HEK293 (cell line): ENCODE results near the gene PIM3.

Source experiments
- AEBP2 ChIP-seq: fragments of 450-650 bp; formaldehyde crosslinking; IDR thresholded peaks from 2 replicates; pipeline ENCODE4 v1.5.1; 2016; ENCODE audit warnings: missing biosample characterization, missing genetic modification characterization, borderline replicate concordance
- BCL11B ChIP-seq: fragments of 450-650 bp; formaldehyde crosslinking; IDR thresholded peaks from 2 replicates; pipeline ENCODE4 v1.5.1; 2016; ENCODE audit warnings: low read depth, missing biosample characterization, missing genetic modification characterization
- CTCF ChIP-seq: fragments of 450-650 bp; formaldehyde crosslinking; IDR thresholded peaks from 2 replicates; pipeline ENCODE4 v1.5.1; 2016; ENCODE audit warnings: missing biosample characterization, missing genetic modification characterization
- PRDM4 ChIP-seq: fragments of 450-650 bp; formaldehyde crosslinking; IDR thresholded peaks from 2 replicates; pipeline ENCODE4 v1.5.1; 2017; ENCODE audit warnings: missing biosample characterization, missing genetic modification characterization
- TCF7L2 ChIP-seq: IDR thresholded peaks from 2 replicates; pipeline ENCODE4 v1.6.1; 2011; ENCODE audit warnings: low read depth, mild to moderate bottlenecking, inconsistent platforms, low read length, moderate library complexity, borderline replicate concordance
- TRIM28 ChIP-seq: IDR thresholded peaks from 2 replicates; pipeline ENCODE4 v1.6.1; 2011; ENCODE audit warnings: low read length, control low read depth, borderline replicate concordance
- ZBTB20 ChIP-seq: fragments of 450-650 bp; formaldehyde crosslinking; IDR thresholded peaks from 2 replicates; pipeline ENCODE4 v1.5.1; 2016; ENCODE audit warnings: missing biosample characterization, missing genetic modification characterization
- ZBTB44 ChIP-seq: fragments of 450-650 bp; IDR thresholded peaks from 2 replicates; pipeline ENCODE4 v1.5.1; 2018; ENCODE audit warnings: missing biosample characterization, mild to moderate bottlenecking, missing genetic modification characterization
- ZBTB48 ChIP-seq: fragments of 450-650 bp; formaldehyde crosslinking; IDR thresholded peaks from 2 replicates; pipeline ENCODE4 v1.5.1; 2016; ENCODE audit warnings: missing biosample characterization, missing genetic modification characterization
- ZBTB7A ChIP-seq: fragments of 450-650 bp; formaldehyde crosslinking; IDR thresholded peaks from 2 replicates; pipeline ENCODE4 v1.5.1; 2016; ENCODE audit warnings: low read depth, missing biosample characterization, missing genetic modification characterization
- ZBTB8A ChIP-seq: fragments of 450-650 bp; formaldehyde crosslinking; IDR thresholded peaks from 2 replicates; pipeline ENCODE4 v1.5.1; 2016; ENCODE audit warnings: missing biosample characterization, missing genetic modification characterization
- ZNF121 ChIP-seq: fragments of 450-650 bp; formaldehyde crosslinking; IDR thresholded peaks from 2 replicates; pipeline ENCODE4 v1.5.1; 2016; ENCODE audit warnings: missing biosample characterization, missing genetic modification characterization
- ZNF175 ChIP-seq: fragments of 450-650 bp; formaldehyde crosslinking; IDR thresholded peaks from 2 replicates; pipeline ENCODE4 v1.5.1; 2016; ENCODE audit warnings: missing biosample characterization, missing genetic modification characterization
- ZNF26 ChIP-seq: fragments of 450-650 bp; formaldehyde crosslinking; IDR thresholded peaks from 2 replicates; pipeline ENCODE4 v1.5.1; 2016; ENCODE audit warnings: missing biosample characterization, missing genetic modification characterization
- ZNF350 ChIP-seq: fragments of 450-650 bp; formaldehyde crosslinking; IDR thresholded peaks from 2 replicates; pipeline ENCODE4 v1.5.0; 2017; ENCODE audit warnings: missing biosample characterization, mild to moderate bottlenecking, missing genetic modification characterization
- ZNF391 ChIP-seq: fragments of 450-650 bp; formaldehyde crosslinking; IDR thresholded peaks from 2 replicates; pipeline ENCODE4 v1.5.1; 2016; ENCODE audit warnings: low read depth, missing biosample characterization, missing genetic modification characterization, borderline replicate concordance
- ZNF488 ChIP-seq: fragments of 450-650 bp; formaldehyde crosslinking; IDR thresholded peaks from 2 replicates; pipeline ENCODE4 v1.5.1; 2016; ENCODE audit warnings: missing biosample characterization, missing genetic modification characterization
- ZNF501 ChIP-seq: fragments of 450-650 bp; formaldehyde crosslinking; IDR thresholded peaks from 2 replicates; pipeline ENCODE4 v1.5.1; 2016; ENCODE audit warnings: missing biosample characterization, missing genetic modification characterization
- ZNF510 ChIP-seq: fragments of 450-650 bp; formaldehyde crosslinking; IDR thresholded peaks from 2 replicates; pipeline ENCODE4 v1.5.1; 2018; ENCODE audit warnings: mild to moderate bottlenecking, missing genetic modification characterization, missing biosample characterization; ENCODE audit not compliant: insufficient replicate concordance
- ZNF530 ChIP-seq: fragments of 450-650 bp; formaldehyde crosslinking; IDR thresholded peaks from 2 replicates; pipeline ENCODE4 v1.5.1; 2016; ENCODE audit warnings: low read depth, missing biosample characterization, missing genetic modification characterization
- ZNF558 ChIP-seq: fragments of 450-650 bp; formaldehyde crosslinking; IDR thresholded peaks from 2 replicates; pipeline ENCODE4 v1.5.1; 2016; ENCODE audit warnings: missing biosample characterization, missing genetic modification characterization
- ZNF571 ChIP-seq: fragments of 450-650 bp; formaldehyde crosslinking; IDR thresholded peaks from 2 replicates; pipeline ENCODE4 v1.5.0; 2017; ENCODE audit warnings: missing biosample characterization, missing genetic modification characterization
- ZNF580 ChIP-seq: fragments of 450-650 bp; formaldehyde crosslinking; IDR thresholded peaks from 2 replicates; pipeline ENCODE4 v1.5.1; 2016; ENCODE audit warnings: missing biosample characterization, missing genetic modification characterization
- ZNF600 ChIP-seq: fragments of 450-650 bp; formaldehyde crosslinking; IDR thresholded peaks from 2 replicates; pipeline ENCODE4 v1.5.1; 2016; ENCODE audit warnings: missing biosample characterization, missing genetic modification characterization
- ZNF610 ChIP-seq: fragments of 450-650 bp; formaldehyde crosslinking; IDR thresholded peaks from 2 replicates; pipeline ENCODE4 v1.5.1; 2016; ENCODE audit warnings: missing biosample characterization, missing genetic modification characterization, borderline replicate concordance
- ZNF629 ChIP-seq: fragments of 450-650 bp; formaldehyde crosslinking; IDR thresholded peaks from 2 replicates; pipeline ENCODE4 v1.5.1; 2017; ENCODE audit warnings: missing biosample characterization, missing genetic modification characterization
- ZSCAN16 ChIP-seq: fragments of 450-650 bp; formaldehyde crosslinking; IDR thresholded peaks from 2 replicates; pipeline ENCODE4 v1.5.1; 2016; ENCODE audit warnings: missing biosample characterization, missing genetic modification characterization
- ZSCAN18 ChIP-seq: fragments of 450-650 bp; formaldehyde crosslinking; IDR thresholded peaks from 2 replicates; pipeline ENCODE4 v1.5.1; 2016; ENCODE audit warnings: missing biosample characterization, missing genetic modification characterization

PIM3 gene

GRCh38 chr22:49970528-49971231 is 10.1 kb downstream of the PIM3 start (continued):
- no peak for TF ChIP-seq ZNF26 (tag by site-specific recombination)
- TF ChIP-seq ZNF571 (tag by site-specific recombination): no peak
- no peak for TF ChIP-seq ZNF175 (tag by site-specific recombination)
- peak; percentile 28; the same call in 1 of the 2 replicates for TF ChIP-seq TRIM28
- no peak for TF ChIP-seq ZNF350 (tag by site-specific recombination)
- no peak for TF ChIP-seq ZNF530
- TF ChIP-seq ZNF629 (tag by site-specific recombination): peak; percentile 97
- no peak for TF ChIP-seq ZSCAN18 (tag by site-specific recombination)
- TF ChIP-seq BCL11B: peak; percentile 86
- no peak; the same call in 1 of the 2 replicates for TF ChIP-seq ZBTB48 (tag by site-specific recombination)
- peak; percentile 79 for TF ChIP-seq PRDM4
- TF ChIP-seq ZBTB44 (tag by site-specific recombination): no peak
- TF ChIP-seq ZNF580: no peak
- peak; percentile 97; the same call in 1 of the 2 replicates for TF ChIP-seq ZNF391
- TF ChIP-seq ZBTB8A (tag by site-specific recombination): peak; percentile 99
- TF ChIP-seq ZNF121: no peak
- peak; percentile 61; the same call in 1 of the 2 replicates for TF ChIP-seq ZNF501 (tag by site-specific recombination)
- TF ChIP-seq ZNF600 (tag by site-specific recombination): peak; percentile 44; the same call in 1 of the 2 replicates
- TF ChIP-seq ZNF510 (tag by site-specific recombination): no peak
- peak; percentile 29; the same call in 1 of the 2 replicates for TF ChIP-seq ZNF488 (tag by site-specific recombination)
- peak; percentile 97 for TF ChIP-seq ZBTB7A (tag by site-specific recombination)
- no peak for TF ChIP-seq ZNF610 (tag by site-specific recombination)
- TF ChIP-seq CTCF (tag by site-specific recombination): no peak; the same call in 1 of the 2 replicates
- TF ChIP-seq ZSCAN16 (tag by site-specific recombination): no peak
- no peak for TF ChIP-seq TCF7L2
- TF ChIP-seq ZBTB20 (tag by site-specific recombination): peak; percentile 92
- no peak for TF ChIP-seq AEBP2 (tag by site-specific recombination)
- peak; percentile 42; the same call in 1 of the 2 replicates for TF ChIP-seq ZNF558 (tag by site-specific recombination)
